IPS-18a (cell line): ENCODE data around the gene PTH2R.
"Not testable (repeated sequence)": the region's sequence is repeated elsewhere in the genome, so short reads cannot be mapped to it uniquely, and the experiment has no call there.

Source experiments
- H3K27ac ChIP-seq: one replicate; pipeline ENCODE4 v1.5.1; 2013; ENCODE audit warnings: low read length
- H3K27me3 ChIP-seq: one replicate; pipeline ENCODE4 v1.6.1; 2013; ENCODE audit warnings: mild to moderate bottlenecking, low read length; ENCODE audit not compliant: control insufficient read depth, insufficient read depth
- H3K36me3 ChIP-seq: one replicate; pipeline ENCODE4 v1.6.1; 2013; ENCODE audit warnings: low read depth, low read length; ENCODE audit not compliant: control insufficient read depth
- H3K4me1 ChIP-seq: one replicate; pipeline ENCODE4 v1.6.1; 2013; ENCODE audit warnings: low read depth, low read length; ENCODE audit not compliant: control insufficient read depth
- H3K4me3 ChIP-seq: one replicate; pipeline ENCODE4 v1.5.1; 2013; ENCODE audit warnings: low read length
- H3K9ac ChIP-seq: one replicate; pipeline ENCODE4 v1.6.1; 2013; ENCODE audit warnings: mild to moderate bottlenecking, low read length, moderate library complexity
- H3K9me3 ChIP-seq: one replicate; pipeline ENCODE4 v1.6.1; 2013; ENCODE audit warnings: low read depth, low read length; ENCODE audit not compliant: control insufficient read depth

The PTH2R gene

DNA sequence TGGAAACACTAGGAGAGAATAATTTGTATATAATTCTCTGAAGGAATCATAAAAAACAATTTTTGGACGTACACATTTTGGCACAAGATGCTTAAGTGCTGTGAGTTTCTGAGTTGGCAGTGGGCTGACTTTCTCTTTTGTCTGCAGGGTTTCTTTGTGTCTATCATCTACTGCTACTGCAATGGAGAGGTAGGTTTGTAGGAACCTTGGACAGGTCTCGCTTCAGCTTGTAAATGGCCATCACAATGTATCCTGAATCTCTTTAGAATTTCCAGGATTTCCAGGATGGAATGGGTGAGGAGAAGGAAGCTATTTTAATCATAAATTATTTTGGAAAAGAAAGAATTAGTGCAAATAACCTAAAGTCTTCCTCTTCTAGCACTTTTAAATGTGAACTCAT is 83.9 kb downstream of the PTH2R start:
- Histone ChIP-seq H3K9ac (no peak overlapping the region), H3K36me3 (no peaks in the 10 kb centered on the region), H3K4me3 (no peak overlapping the region), H3K9me3 (no peaks in the 10 kb centered on the region), H3K27ac (no peak overlapping the region), H3K4me1 (peaks cover 3% of the 10 kb centered on the region), H3K27me3 (no peaks in the 10 kb centered on the region)

DNA sequence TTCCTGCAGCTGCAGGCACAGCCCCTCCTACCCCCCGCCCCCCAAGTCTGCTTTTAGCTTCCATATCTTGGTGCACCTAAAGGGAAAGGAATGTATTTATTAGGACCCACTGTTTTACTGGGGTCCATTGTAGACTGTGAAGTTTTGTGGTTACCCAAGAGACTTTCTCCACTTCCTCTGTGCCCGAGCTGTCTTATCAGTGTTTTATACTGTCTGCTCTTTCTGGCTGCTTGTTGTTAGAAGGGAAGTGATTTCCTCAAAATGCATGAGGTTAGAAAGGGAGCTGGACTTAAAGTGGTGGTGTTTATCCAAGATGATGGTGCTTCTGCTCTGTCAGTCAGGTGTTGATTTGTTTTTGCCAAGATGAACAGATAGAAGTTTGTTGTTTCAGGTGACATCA is 85.0 kb downstream of the PTH2R start:
- H3K27ac ChIP-seq: no peak overlapping the region
- no peak overlapping the region for H3K9ac ChIP-seq
- H3K9me3 ChIP-seq: no peaks in the 10 kb centered on the region
- H3K36me3 ChIP-seq: no peaks in the 10 kb centered on the region
- H3K4me1 ChIP-seq: peaks cover 9% of the 10 kb centered on the region
- H3K4me3 ChIP-seq: no peak overlapping the region
- no peaks in the 10 kb centered on the region for H3K27me3 ChIP-seq

DNA sequence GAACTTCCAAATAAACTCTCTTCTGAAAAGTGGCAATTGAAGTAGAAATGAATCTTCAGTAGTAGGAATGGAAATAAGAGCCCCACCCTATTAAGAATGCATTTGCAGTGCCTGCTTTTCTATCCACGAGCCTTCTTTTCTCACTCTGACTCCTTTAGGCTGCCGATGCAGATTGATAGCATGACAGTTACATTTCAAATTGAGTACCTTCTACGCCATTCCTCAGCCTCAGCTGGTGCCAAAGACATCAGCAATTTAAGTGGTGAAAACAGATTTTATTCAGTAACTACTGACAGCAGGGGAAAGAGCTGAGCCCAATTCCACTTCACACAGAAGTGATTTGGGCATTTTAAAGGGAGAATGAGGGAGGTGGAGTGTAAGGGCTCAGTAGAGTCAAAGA is 85.5 kb downstream of the PTH2R start:
- Histone ChIP-seq H3K27me3 (no peaks in the 10 kb centered on the region), H3K4me1 (peaks cover 9% of the 10 kb centered on the region), H3K36me3 (no peaks in the 10 kb centered on the region), H3K4me3 (no peak overlapping the region), H3K27ac (no peak overlapping the region), H3K9ac (no peak overlapping the region), H3K9me3 (no peaks in the 10 kb centered on the region)

DNA sequence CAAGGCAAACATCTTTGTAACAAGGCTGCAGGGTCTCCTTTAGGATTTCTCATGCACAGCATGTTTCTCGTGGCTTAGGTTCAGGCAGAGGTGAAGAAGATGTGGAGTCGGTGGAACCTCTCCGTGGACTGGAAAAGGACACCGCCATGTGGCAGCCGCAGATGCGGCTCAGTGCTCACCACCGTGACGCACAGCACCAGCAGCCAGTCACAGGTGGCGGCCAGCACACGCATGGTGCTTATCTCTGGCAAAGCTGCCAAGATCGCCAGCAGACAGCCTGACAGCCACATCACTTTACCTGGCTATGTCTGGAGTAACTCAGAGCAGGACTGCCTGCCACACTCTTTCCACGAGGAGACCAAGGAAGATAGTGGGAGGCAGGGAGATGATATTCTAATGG is 86.6 kb downstream of the PTH2R start:
- Histone ChIP-seq H3K27ac (no peak overlapping the region), H3K27me3 (no peaks in the 10 kb centered on the region), H3K9me3 (no peaks in the 10 kb centered on the region), H3K4me3 (no peak overlapping the region), H3K36me3 (no peaks in the 10 kb centered on the region), H3K4me1 (peaks cover 9% of the 10 kb centered on the region), H3K9ac (no peak overlapping the region)

DNA sequence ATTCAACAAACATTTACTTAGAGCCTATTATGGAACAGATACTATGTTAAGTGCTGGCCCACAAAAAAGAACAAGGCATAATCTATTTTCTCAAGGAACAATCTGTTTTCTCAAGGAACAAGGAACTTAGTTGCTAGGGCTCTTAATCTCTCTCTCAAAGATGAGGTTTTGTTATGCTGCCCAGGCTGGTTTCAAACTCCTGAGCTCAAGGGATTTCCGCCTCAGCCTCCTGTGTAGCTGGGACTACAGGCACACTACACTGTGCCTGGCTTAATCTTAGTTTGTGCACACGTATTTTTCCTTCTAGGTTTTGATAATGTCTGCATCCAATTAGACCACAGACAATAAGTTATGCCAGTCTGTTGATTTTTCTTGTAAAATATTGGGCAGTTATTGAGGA is 89.5 kb downstream of the PTH2R start:
- Histone ChIP-seq H3K4me1 (peaks cover 9% of the 10 kb centered on the region), H3K4me3 (no peak overlapping the region), H3K9ac (no peak overlapping the region), H3K27me3 (no peaks in the 10 kb centered on the region), H3K27ac (no peak overlapping the region), H3K36me3 (no peaks in the 10 kb centered on the region), H3K9me3 (no peaks in the 10 kb centered on the region)

DNA sequence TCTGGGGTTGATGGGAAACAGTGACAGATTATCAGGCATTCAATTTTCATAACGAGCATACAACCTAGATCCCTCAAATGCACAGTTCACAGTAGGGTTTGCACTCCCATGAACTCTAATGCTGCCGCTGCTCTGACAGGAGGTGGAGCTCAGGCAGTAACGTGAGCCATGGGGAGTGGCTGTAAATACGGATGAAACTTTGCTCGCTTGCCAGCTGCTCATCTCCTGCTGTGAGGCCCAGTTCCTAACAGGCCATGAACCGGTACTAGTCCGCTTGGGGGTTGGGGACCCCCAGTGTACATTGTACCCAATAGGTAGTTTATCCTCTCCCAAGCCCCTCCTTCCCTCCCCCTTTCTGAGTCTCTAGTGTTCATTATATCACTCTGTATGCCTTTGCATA is 94.6 kb downstream of the PTH2R start:
- H3K27ac ChIP-seq: no peak overlapping the region
- H3K9ac ChIP-seq: no peak overlapping the region
- H3K27me3 ChIP-seq: no peaks in the 10 kb centered on the region
- H3K4me1 ChIP-seq: peaks cover 8% of the 10 kb centered on the region
- no peaks in the 10 kb centered on the region for H3K9me3 ChIP-seq
- H3K36me3 ChIP-seq: no peaks in the 10 kb centered on the region
- no peak overlapping the region for H3K4me3 ChIP-seq

DNA sequence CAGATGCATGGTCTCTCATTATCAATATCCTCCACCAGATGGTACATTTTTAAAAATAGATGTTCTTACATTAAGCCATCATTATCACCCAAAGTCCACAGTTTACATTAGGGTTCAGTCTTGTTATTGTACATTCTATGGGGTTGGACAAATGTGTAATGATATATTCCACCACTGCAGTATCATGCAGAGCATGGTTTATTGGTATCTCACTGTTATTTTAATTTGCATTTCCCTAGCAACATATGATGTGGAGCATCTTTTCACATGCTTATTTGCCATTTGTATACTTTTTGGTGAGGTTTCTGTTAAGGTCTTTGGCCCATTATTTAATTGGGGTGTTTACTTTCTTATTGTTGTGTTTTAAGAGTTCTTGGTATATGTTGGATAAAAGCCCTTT is 95.7 kb downstream of the PTH2R start:
- Histone ChIP-seq H3K27me3 (no peaks in the 10 kb centered on the region), H3K9ac (no peak overlapping the region), H3K9me3 (no peaks in the 10 kb centered on the region), H3K36me3 (no peaks in the 10 kb centered on the region), H3K4me3 (no peak overlapping the region), H3K27ac (no peak overlapping the region), H3K4me1 (peaks cover 7% of the 10 kb centered on the region)

DNA sequence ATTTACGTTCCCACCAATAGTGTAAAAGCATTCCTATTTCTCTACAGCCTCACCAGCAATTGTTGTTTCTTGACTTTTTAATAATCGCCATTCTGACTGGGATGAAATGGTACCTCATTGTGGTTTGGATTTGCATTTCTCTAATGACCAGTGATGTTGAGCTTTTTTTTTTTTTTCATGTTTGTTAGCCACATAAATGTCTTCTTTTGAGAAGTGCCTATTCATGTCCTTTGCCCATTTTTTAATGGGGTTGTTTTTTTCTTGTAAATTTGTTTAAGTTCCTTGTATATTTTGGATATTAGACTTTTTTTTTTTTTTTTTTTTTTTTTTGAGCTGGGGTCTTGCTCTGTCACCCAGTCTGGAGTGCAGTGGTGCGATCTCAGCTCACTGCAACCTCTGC is 98.8 kb downstream of the PTH2R start:
- H3K4me1 ChIP-seq, H3K36me3 ChIP-seq, H3K9me3 ChIP-seq, H3K4me3 ChIP-seq, H3K27ac ChIP-seq, H3K27me3 ChIP-seq, H3K9ac ChIP-seq: not testable (repeated sequence)

DNA sequence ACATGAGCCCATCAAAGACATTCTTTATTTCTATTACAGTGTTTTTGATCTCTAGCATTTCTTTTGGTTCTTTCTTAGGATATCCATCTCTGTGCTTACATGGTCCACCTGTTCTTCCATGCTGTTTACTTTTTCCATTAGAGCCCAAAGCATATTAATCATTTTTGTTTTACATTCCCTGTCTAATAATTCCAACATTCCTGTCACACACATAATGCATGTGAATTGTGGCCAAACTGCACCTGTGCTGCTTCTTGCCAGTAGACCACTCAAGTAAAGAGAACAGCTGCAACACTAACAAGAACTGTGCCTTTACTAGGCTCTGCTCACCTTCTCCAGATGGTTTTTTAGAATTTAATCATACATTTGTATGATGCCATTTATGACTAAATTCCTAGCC is 103.0 kb downstream of the PTH2R start:
- Histone ChIP-seq H3K4me3 (no peak overlapping the region), H3K27me3 (no peaks in the 10 kb centered on the region), H3K36me3 (no peaks in the 10 kb centered on the region), H3K4me1 (no peaks in the 10 kb centered on the region), H3K27ac (no peak overlapping the region), H3K9me3 (no peaks in the 10 kb centered on the region), H3K9ac (no peak overlapping the region)

DNA sequence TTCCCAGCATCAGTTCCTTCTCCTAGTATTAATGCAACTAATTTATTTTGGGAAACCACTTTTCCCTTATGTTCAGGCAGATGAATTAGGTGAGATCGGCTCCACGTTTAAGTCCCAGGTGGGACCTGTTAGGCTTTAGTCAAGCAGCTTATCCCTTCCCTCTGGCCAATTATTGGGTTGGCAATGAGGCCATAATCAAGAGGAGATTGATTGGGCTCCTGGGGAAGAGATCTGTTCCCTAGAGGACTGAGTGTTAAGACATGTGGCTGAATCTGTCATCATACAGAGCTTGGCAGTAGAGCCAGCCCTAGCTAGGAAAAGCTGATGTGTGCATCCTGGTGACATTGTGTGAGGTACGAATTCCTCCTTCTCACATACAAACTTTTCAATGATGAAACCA is 104.4 kb downstream of the PTH2R start:
- Histone ChIP-seq H3K9me3 (no peaks in the 10 kb centered on the region), H3K4me3 (no peak overlapping the region), H3K36me3 (no peaks in the 10 kb centered on the region), H3K4me1 (no peaks in the 10 kb centered on the region), H3K27ac (no peak overlapping the region), H3K9ac (no peak overlapping the region), H3K27me3 (no peaks in the 10 kb centered on the region)

DNA sequence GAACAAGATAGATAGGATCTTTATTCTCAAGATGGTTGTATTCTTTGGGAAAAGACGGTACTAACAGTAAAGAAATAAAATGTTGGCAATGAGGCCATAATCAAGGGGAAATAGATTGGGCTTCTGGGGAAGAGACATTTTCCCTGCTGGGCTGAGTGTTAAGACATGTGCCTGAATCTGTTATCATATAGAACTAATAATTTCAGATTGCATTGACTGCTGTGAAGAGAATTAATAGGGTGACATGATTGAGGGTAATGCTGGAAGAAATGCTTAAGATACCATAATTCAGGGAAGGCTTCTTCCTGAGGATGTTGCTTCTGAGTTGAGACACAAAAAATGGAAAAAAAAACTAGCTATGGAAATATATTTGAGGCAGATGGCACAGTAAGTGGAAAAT is 105.0 kb downstream of the PTH2R start:
- no peaks in the 10 kb centered on the region for H3K27me3 ChIP-seq
- no peaks in the 10 kb centered on the region for H3K36me3 ChIP-seq
- H3K9me3 ChIP-seq: no peaks in the 10 kb centered on the region
- H3K4me1 ChIP-seq: no peaks in the 10 kb centered on the region
- H3K4me3 ChIP-seq: no peak overlapping the region
- no peak overlapping the region for H3K27ac ChIP-seq
- H3K9ac ChIP-seq: no peak overlapping the region

DNA sequence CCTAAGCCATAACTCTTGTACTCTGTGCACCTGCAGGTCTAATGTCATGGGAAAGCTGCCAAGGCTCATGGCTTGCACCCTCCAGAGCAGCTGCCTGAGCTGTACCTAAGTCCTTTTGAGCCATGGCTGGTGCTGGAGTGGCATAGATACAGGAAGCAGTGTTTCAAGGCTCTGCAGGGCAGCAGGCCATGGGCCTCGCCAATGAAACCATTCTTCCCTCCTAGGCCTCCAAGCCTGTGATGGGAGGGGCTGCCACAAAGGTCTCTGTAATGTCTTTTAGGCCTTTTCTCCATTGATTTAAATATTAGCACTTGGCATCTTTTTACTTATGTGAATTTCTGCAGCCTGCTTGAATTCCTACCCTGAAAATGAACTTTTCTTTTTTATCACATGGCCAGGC is 108.5 kb downstream of the PTH2R start:
- H3K4me3 ChIP-seq: no peak overlapping the region
- no peaks in the 10 kb centered on the region for H3K9me3 ChIP-seq
- no peaks in the 10 kb centered on the region for H3K27me3 ChIP-seq
- H3K9ac ChIP-seq: no peak overlapping the region
- no peak overlapping the region for H3K27ac ChIP-seq
- H3K36me3 ChIP-seq: no peaks in the 10 kb centered on the region
- no peaks in the 10 kb centered on the region for H3K4me1 ChIP-seq

DNA sequence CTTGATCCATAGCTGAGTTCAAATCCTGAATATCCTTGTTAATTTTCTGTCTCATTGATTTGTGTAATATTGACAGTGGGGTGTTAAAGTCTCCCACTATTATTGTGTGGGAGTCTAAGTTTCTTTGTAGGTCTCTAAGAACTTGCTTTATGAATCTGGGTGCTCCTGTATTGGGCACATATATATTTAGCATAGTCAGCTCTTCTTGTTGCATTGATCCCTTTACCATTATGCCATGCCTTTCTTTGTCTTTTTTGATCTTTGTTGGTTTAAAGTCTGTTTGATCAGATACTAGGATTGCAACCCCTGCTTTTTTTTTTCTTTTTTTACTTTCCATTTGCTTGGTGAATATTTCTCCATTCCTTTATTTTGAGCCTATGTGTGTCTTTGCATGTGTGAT is 116.5 kb downstream of the PTH2R start:
- H3K4me1 ChIP-seq, H3K9ac ChIP-seq, H3K9me3 ChIP-seq, H3K27ac ChIP-seq, H3K36me3 ChIP-seq, H3K4me3 ChIP-seq, H3K27me3 ChIP-seq: not testable (repeated sequence)
